RWPE2 (cell line): ENCODE results near the gene ZFP57.

Source experiments
- ATAC-seq: fragments of 200-7000 bp; cut with Tn5 transposase; 3 replicates; pipeline ENCODE4 v1.9.1; 2021; ENCODE audit warnings: low read depth
- DNase-seq: peaks from one replicate; pipeline ENCODE4 v3.0.0-alpha.2; 2020; ENCODE audit warnings: low spot score
- H3K27ac ChIP-seq: fragments of 450-650 bp; 2 replicates; pipeline ENCODE4 v1.5.1; 2017; ENCODE audit warnings: mild to moderate bottlenecking; ENCODE audit not compliant: poor library complexity, severe bottlenecking
- H3K27me3 ChIP-seq: fragments of 250-450 bp; sonication (Bioruptor Pico); 2 replicates; pipeline ENCODE4 v1.5.1; 2021; ENCODE audit warnings: mild to moderate bottlenecking, moderate library complexity; ENCODE audit not compliant: insufficient read depth, poor library complexity, severe bottlenecking
- H3K36me3 ChIP-seq: fragments of 250-450 bp; sonication (Bioruptor Pico); 2 replicates; pipeline ENCODE4 v1.5.1; 2020; ENCODE audit warnings: low read depth, mild to moderate bottlenecking, moderate library complexity
- H3K4me1 ChIP-seq: fragments of 250-450 bp; sonication (Bioruptor Pico); 2 replicates; pipeline ENCODE4 v1.5.1; 2021; ENCODE audit warnings: mild to moderate bottlenecking, moderate library complexity; ENCODE audit not compliant: insufficient read depth, poor library complexity, severe bottlenecking
- H3K4me3 ChIP-seq: fragments of 250-450 bp; sonication (Bioruptor Pico); 2 replicates; pipeline ENCODE4 v1.5.1; 2021; ENCODE audit warnings: mild to moderate bottlenecking, moderate library complexity; ENCODE audit not compliant: severe bottlenecking
- H3K9me3 ChIP-seq: fragments of 250-450 bp; sonication (Bioruptor Pico); 2 replicates; pipeline ENCODE4 v1.5.1; 2021; ENCODE audit warnings: mild to moderate bottlenecking, moderate library complexity; ENCODE audit not compliant: severe bottlenecking
- TF ChIP-seq, protein P1 (sequence below): fragments of 450-650 bp; IDR thresholded peaks from one replicate; pipeline ENCODE4 v1.5.1; 2017; ENCODE audit warnings: mild to moderate bottlenecking, moderate library complexity; ENCODE audit not compliant: poor library complexity, severe bottlenecking

ZFP57 gene

DNA sequence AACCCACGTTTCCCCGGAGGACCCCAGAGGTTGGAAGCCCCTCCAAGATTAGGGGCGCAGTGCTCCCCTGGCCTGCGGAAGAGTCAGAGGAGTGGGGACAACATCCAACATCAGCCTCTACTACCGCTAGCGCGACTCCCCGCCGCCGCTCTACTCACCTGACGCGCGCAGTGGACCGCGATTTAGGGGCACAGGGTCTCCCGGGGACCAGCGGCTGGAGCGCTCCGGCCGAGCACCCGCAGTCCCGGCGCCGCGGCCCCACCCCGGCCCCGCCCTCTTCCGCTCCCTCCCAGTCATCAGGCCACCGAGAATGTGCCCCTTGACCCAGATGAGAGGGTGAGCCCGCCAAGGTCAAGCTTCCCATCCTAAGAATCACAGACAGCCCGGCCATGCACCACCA, at the start of gene ZFP57:
TSS of gene ZFP57 (minus strand) at position 249 of the 400 bp plus-strand sequence. CDS start 4,149 bp downstream, outside the sequence.
- no peaks in the 10 kb centered on the region for H3K9me3 ChIP-seq
- peaks cover 37% of the 10 kb centered on the region for H3K4me1 ChIP-seq
- DNase-seq, result no peak
- H3K27me3 ChIP-seq, result no peaks in the 10 kb centered on the region
- peak within 1 kb of the TSS; percentile 58 for H3K4me3 ChIP-seq
- TF ChIP-seq, protein P1, sequence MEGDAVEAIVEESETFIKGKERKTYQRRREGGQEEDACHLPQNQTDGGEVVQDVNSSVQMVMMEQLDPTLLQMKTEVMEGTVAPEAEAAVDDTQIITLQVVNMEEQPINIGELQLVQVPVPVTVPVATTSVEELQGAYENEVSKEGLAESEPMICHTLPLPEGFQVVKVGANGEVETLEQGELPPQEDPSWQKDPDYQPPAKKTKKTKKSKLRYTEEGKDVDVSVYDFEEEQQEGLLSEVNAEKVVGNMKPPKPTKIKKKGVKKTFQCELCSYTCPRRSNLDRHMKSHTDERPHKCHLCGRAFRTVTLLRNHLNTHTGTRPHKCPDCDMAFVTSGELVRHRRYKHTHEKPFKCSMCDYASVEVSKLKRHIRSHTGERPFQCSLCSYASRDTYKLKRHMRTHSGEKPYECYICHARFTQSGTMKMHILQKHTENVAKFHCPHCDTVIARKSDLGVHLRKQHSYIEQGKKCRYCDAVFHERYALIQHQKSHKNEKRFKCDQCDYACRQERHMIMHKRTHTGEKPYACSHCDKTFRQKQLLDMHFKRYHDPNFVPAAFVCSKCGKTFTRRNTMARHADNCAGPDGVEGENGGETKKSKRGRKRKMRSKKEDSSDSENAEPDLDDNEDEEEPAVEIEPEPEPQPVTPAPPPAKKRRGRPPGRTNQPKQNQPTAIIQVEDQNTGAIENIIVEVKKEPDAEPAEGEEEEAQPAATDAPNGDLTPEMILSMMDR, result no peak
- H3K27ac ChIP-seq, result peak within 1 kb of the TSS; percentile 95
- H3K36me3 ChIP-seq, result peaks cover 16% of the 10 kb centered on the region
- ATAC-seq, result no peak

DNA sequence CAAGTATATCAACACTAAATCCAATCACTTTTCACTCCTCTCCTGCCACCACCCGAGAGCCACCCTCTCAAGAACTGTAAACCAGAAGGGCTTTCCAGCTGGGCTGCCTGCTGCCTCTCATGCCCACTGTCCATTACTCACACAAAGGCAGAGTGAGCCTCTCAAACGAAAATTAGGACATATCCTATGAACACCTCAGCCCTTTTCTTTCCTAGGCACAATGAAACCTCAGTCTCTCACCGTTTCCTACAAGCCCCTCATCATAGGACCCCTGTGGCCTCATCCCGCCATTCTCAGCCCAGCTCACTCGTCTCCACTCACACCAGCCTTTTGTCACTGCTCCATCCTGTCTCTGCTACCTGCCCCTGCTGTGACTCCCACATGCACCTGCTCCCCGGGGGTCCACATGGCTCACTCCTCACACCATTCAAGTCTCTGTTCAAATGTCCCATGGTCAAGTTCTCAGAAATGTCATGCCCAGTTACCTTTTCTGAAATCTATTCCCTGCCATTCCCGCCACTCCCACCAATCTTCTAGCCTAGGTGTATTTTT, 49.7 kb upstream of the ZFP57 start:
- no peak overlapping the region for H3K27ac ChIP-seq
- no peak for ATAC-seq

DNA sequence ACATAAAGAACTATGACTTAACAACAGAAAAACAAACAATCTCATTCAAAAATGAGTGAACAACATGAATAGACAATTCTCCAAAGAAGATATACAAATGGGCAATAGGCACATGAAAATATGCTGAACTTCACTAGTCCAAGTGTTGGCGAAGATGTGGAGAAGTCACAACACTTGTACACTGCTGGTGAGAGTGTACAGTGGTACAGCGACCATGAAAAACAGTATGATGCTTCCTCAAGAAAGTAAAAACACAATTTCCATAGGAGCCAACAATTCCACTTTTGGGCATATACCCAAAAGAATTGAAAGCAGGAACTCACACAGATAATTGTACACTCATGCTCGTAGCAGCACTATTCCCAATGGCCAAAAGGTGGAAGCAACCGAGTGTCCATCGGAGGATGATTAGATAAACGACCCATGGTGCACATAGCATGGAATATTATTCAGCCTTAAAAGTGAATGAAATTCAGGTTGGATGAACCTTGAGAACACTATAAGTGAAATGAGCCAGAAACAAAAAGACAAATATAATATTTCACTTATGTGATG, 48.9 kb upstream of the ZFP57 start:
- TF ChIP-seq, protein P1, result no peak
- no peak overlapping the region for H3K4me3 ChIP-seq
- ATAC-seq (no peak), DNase-seq (no peak)
- no peaks in the 10 kb centered on the region for H3K4me1 ChIP-seq
- no peaks in the 10 kb centered on the region for H3K27me3 ChIP-seq
- no peaks in the 10 kb centered on the region for H3K9me3 ChIP-seq
- H3K36me3 ChIP-seq, result peaks cover 4% of the 10 kb centered on the region
- H3K27ac ChIP-seq, result no peak overlapping the region

More for the DNA sequence above, 49.7 kb upstream of the ZFP57 start:
- TF ChIP-seq, protein P1, result no peak
- Histone ChIP-seq H3K9me3 (no peaks in the 10 kb centered on the region), H3K27me3 (no peaks in the 10 kb centered on the region), H3K4me3 (no peak overlapping the region), H3K4me1 (no peaks in the 10 kb centered on the region), H3K36me3 (peaks cover 4% of the 10 kb centered on the region)
- DNase-seq, result no peak

DNA sequence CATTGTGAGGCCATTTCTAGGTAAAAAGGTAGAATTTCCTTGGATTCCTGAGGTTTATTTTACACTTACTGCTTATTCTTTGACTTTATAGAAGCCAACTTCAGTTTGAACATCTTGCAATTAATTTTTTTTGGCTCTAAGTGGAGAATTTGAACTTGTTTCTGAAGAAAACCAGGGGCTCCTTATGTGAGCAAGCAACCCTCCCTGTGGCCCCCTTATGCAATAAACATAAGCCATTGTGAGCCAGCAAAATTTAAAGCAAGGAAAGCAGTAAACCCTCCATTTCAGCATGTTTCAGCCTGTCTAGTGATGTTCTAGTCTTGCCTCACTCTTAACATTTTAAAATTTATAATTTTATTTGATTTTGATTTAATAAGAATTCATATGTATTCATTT, 47.9 kb upstream of the ZFP57 start:
- no peaks in the 10 kb centered on the region for H3K27me3 ChIP-seq
- H3K9me3 ChIP-seq, result no peaks in the 10 kb centered on the region
- DNase-seq (no peak), ATAC-seq (no peak)
- no peak overlapping the region for H3K4me3 ChIP-seq
- no peak overlapping the region for H3K27ac ChIP-seq
- H3K36me3 ChIP-seq, result peaks cover 4% of the 10 kb centered on the region
- no peaks in the 10 kb centered on the region for H3K4me1 ChIP-seq
- TF ChIP-seq, protein P1, result no peak

DNA sequence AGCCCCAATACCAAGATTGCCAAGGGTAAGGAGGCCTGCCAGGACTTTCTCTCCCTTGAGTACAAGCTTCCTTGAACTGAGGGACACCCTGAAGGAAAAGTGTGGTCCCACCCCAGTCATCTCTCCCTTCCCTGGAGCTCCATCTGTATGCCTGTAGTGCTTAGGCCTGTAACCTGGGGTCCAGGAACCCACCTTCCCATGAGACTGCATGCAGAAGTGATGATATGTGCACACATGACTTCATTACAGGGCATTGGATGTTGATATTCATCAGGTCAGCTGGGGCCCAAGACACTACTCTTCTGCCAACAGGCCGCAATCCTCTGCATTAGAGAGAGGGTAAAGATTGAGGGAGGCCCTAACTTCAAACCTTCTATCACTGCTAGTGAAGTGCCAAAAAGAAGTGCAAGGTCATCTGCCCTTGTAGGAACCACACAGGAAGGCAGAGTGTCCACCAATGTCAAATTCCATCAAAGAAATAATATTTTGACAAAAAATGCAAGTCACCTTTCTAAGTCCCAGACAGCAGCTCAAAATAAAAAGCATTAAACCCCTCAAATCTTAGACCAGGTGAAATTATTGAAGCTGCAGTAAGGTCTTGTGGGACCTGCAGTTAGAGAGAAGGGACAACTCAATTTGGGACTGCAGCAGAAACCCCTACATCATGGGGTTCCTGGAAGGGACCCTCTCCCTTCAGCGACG, 47.4 kb upstream of the ZFP57 start:
- DNase-seq, result no peak
- H3K4me3 ChIP-seq, result no peak overlapping the region
- no peaks in the 10 kb centered on the region for H3K4me1 ChIP-seq
- H3K36me3 ChIP-seq, result peaks cover 4% of the 10 kb centered on the region
- H3K27ac ChIP-seq, result no peak overlapping the region
- no peaks in the 10 kb centered on the region for H3K9me3 ChIP-seq
- TF ChIP-seq, protein P1, result no peak
- H3K27me3 ChIP-seq, result no peaks in the 10 kb centered on the region
- ATAC-seq, result no peak
